Epithelial cell of esophagus (primary cell): ENCODE measurements around the gene OR51B4.
"Not testable (repeated sequence)": the region's sequence is repeated elsewhere in the genome, so short reads cannot be mapped to it uniquely, and the experiment has no call there.

Experiments
- DNase-seq: peaks from one replicate; pipeline ENCODE4 v3.0.0; 2010; ENCODE audit warnings: low read depth
- H3K4me3 ChIP-seq: 2 replicates; pipeline ENCODE4 v1.5.1; 2011; ENCODE audit warnings: mild to moderate bottlenecking, low read length, control low read depth
- CTCF ChIP-seq: IDR thresholded peaks from 2 replicates; pipeline ENCODE4 v1.5.1; 2011; ENCODE audit warnings: low read depth, mild to moderate bottlenecking, low read length, control low read depth, inconsistent platforms; ENCODE audit not compliant: insufficient read depth; ENCODE audit errors: missing control alignments

Gene OR51B4

DNA sequence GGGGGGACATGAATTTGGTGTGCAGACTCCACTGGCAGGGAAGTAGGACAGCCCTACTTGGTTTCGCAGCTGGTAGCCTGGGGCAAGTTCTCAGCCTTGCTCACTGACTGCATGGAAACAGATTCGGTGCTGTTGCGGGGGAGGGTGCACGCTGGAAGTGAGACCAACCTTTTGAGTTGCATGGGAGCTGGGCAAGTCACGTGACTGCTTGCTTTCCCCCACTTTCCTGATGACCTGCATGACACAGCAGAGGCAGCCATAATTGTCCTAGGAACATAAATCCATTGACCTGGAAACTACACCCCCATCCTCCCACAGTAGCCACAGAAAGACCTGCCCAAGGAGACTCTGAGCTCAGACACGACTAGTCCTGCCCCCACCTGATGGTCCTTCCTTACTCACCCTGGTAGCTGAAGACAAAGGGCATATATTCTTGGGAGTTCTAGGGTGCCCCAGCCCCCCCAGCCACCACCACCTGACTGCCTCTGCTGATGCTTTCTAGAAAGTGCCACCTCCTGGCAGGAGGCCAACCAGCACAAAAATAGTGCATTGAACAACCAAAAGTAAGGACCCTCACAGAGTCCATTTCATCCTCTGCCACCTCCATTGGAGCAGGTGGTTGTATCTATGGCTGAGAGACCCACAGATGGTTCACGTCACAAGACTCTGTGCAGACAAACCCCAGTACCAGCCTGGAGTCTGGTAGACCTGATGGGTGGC is 43.0 kb downstream of the OR51B4 start:
- TF ChIP-seq CTCF = no peak
- peak; percentile 33 for DNase-seq
- H3K4me3 ChIP-seq = no peak overlapping the region

DNA sequence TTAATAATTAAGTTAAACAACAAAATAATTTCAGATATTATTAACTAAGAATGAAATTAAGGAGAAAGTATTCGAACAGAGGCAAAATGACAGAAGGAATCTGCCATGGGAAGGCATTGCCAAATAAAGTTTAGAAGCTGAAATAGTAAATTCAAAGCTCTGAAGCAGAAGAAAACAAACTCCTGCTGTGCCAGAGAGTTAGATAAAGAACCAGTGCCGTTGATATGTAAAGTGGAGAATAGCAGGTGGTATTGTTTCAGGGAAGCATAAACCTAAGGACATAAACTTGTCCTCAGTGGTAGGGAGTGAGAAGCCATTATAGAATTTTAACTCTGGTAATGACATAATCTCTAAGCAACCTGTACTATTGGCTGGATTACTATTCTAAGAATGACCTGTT is 44.5 kb downstream of the OR51B4 start:
- H3K4me3 ChIP-seq = no peak overlapping the region
- TF ChIP-seq CTCF = no peak
- no peak for DNase-seq

GRCh38 chr11:5254646-5255413 is 46.9 kb downstream of the OR51B4 start, which contains the start of gene HBG2:
Gene HBG2, minus strand, starts transcription at chr11:5254781. Its CDS starts 53 bp downstream, at chr11:5254728.
- not testable (repeated sequence) for DNase-seq

GRCh38 chr11:5254023-5254422 is 47.7 kb downstream of the OR51B4 start:
- DNase-seq, H3K4me3 ChIP-seq: not testable (repeated sequence)

More at GRCh38 chr11:5254646-5255413, 46.9 kb downstream of the OR51B4 start, which contains the start of gene HBG2:
- not testable (repeated sequence) for H3K4me3 ChIP-seq

GRCh38 chr11:5253440-5253839 is 48.3 kb downstream of the OR51B4 start:
- H3K4me3 ChIP-seq, DNase-seq: not testable (repeated sequence)

GRCh38 chr11:5252919-5253265 is 48.9 kb downstream of the OR51B4 start:
- TF ChIP-seq CTCF = no peak
- DNase-seq = no peak
- H3K4me3 ChIP-seq = no peak overlapping the region

DNA sequence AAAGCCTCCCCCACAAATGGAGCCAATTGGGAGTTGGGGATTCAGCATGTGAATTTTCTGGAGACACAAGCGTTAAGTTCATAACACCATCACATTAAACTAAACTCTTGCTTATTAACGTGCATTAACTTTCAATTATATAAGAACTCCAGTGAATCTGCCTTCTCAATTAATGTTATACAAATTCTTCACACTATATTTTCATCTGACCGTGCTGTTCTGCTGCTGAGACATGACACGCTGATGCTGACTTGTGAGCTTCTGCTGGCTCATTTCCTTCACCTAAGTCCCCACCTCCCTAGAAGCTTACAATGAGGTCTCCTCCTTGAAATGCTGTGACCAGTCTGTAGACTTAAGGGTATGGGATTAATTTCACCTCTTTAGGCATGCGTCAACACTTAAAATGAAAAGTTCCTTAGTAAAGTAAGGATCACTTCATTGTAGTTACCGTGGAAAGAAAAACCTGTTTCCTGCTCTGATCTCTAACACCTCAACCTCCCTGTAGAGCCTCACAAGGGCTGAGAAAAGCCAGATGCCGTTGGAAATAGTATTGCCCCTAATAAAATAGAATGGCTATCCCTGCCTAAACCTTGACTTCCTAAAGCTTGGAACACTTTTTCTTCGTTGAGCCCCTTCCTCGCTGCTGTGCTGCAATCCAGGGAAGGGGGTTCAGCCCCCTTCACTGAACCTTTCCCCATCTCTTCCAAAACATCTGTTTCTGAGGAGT is 49.4 kb downstream of the OR51B4 start:
- no peak overlapping the region for H3K4me3 ChIP-seq
- DNase-seq = no peak
- TF ChIP-seq CTCF = no peak

- H3K4me3 ChIP-seq = no peak overlapping the region
- no peak for TF ChIP-seq CTCF
- DNase-seq = no peak
These were observed 50.0 kb downstream of the OR51B4 start for GRCh38 chr11:5251746-5252145.
